ENCODE results near the gene SLC9A5.

Gene SLC9A5

DNA sequence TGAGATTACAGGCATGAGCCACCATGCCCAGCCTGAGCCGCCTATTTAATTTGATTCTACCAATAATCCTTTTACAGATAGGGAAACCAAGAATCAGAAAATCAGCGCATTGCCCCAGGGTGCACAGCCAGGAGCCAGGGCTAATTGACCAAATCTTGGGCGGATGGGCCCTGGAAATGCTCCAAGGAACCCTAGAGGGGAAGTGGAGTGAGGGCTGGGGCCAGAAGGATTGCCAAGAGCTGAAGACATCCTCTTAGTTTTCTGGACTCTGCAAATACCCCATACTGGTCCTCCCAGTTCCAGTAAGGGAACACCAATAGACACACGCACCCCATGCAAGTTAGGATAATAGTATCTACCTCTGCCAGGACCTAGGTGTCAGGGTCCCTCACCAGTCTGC lies 5.3 kb upstream of the SLC9A5 start:
- H3K36me3 ChIP-seq (ENCODE audit: control insufficient read depth, insufficient read depth, low read length) = peaks cover 15% of the 10 kb centered on the region
- H3K27me3 ChIP-seq (ENCODE audit: control insufficient read depth, insufficient read depth, low read length) = peaks cover 7% of the 10 kb centered on the region
- H3K4me3 ChIP-seq (ENCODE audit: low read depth, low read length) = no peak overlapping the region
- no peaks in the 10 kb centered on the region for H3K9me3 ChIP-seq (ENCODE audit: control insufficient read depth, insufficient read depth, low read depth, low read length)
- no peak overlapping the region for H3K9ac ChIP-seq (ENCODE audit: low read length)
- no peak overlapping the region for H3K27ac ChIP-seq (ENCODE audit: low read depth, low read length)
- peaks cover 49% of the 10 kb centered on the region for H3K4me1 ChIP-seq (ENCODE audit: control insufficient read depth, insufficient read depth, low read length)

DNA sequence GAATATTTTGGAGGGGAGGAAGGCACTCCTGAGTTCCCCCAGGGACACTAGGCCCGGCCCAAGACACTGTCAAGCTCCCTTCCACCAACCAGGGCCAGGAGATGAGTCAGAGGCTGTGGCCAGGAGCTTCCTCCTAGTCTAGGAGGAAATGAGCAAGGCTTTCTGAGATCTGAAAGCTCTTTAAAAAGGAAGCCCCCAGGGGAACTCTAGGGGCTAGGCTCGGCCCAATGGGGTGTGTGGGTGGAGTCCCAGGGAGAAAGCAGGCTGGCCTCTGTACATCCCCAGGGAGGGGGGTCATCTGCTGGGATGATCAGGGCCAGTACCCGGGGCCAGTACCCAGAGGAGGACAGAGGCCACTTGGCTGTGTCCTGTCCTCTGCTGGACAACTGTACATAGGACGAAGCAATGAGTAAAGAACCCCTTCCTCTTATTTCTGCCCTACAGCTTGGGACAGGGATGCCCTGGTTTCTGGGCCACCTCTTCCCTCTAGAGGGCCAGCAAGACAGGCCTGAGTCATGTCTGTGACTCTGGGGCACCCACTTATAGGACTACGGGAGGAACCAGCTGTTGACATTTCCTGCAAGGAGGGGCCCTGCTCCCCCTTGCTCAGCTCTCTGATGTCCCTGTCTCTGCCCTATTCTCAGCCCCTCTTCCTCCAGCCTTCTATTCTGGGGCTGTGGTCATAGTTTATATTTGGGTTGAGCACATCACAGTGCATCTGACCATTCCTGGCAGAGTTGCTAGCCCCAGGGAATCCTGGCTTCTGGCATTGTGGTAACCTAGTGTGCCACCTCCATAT lies 4.2 kb upstream of the SLC9A5 start:
- no peak overlapping the region; the same call in 1 of the 2 replicates for H3K4me3 ChIP-seq (ENCODE audit: low read depth, low read length)
- peaks cover 53% of the 10 kb centered on the region for H3K4me1 ChIP-seq (ENCODE audit: control insufficient read depth, insufficient read depth, low read length)
- peaks cover 4% of the 10 kb centered on the region for H3K36me3 ChIP-seq (ENCODE audit: control insufficient read depth, insufficient read depth, low read length)
- H3K9ac ChIP-seq (ENCODE audit: low read length) = no peak overlapping the region
- no peaks in the 10 kb centered on the region for H3K9me3 ChIP-seq (ENCODE audit: control insufficient read depth, insufficient read depth, low read depth, low read length)
- H3K27ac ChIP-seq (ENCODE audit: low read depth, low read length) = peak overlapping the region; percentile 37; the same call in 1 of the 2 replicates
- H3K27me3 ChIP-seq (ENCODE audit: control insufficient read depth, insufficient read depth, low read length) = peaks cover 18% of the 10 kb centered on the region

DNA sequence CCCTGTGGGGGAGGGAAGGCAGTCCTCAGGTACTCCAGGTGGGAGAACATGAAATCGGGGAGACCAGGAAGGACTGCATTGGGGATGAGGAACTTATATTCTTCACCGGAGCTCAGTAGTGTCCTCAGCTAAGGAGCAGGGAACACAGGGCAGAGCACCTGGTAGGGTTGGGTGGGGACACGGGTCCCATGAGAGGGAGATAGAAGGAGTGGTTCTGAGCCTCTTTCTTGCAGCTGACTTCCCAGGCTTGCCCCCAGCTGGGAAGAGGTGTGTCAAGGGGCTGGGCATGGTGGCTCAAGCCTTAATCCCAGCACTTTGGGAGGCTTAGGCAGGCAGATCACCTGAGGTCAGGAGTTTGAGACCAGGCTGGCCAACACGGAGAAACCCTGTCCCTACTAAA lies 3.6 kb upstream of the SLC9A5 start:
- Histone ChIP-seq H3K27me3 (ENCODE audit: control insufficient read depth, insufficient read depth, low read length) (peaks cover 24% of the 10 kb centered on the region), H3K9ac (ENCODE audit: low read length) (no peak overlapping the region), H3K27ac (ENCODE audit: low read depth, low read length) (no peak overlapping the region), H3K4me1 (ENCODE audit: control insufficient read depth, insufficient read depth, low read length) (peaks cover 58% of the 10 kb centered on the region), H3K36me3 (ENCODE audit: control insufficient read depth, insufficient read depth, low read length) (no peaks in the 10 kb centered on the region), H3K9me3 (ENCODE audit: control insufficient read depth, insufficient read depth, low read depth, low read length) (no peaks in the 10 kb centered on the region), H3K4me3 (ENCODE audit: low read depth, low read length) (peak overlapping the region; percentile 89; the same call in 1 of the 2 replicates)

DNA sequence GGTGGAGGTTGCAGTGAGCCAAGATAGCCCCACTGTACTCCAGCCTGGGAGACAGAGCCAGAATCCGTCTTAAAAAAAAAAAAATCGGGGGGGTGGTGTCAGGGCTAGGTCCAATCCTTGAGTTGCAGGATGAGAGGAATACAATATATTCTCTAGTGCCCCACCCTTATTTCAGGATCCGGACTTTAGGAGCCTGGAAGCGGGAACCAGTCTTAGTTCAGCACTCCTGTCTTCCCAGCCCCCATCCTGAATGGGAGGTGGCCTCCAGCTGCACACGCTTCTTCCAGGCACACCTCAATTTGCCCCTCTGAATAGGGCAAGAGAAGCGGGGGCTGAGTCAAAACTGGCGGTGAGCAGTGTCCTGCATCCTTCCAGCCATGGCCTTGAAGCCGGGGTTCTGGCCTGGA lies 3.1 kb upstream of the SLC9A5 start:
- Histone ChIP-seq H3K9me3 (ENCODE audit: control insufficient read depth, insufficient read depth, low read depth, low read length) (no peaks in the 10 kb centered on the region), H3K27me3 (ENCODE audit: control insufficient read depth, insufficient read depth, low read length) (peaks cover 29% of the 10 kb centered on the region), H3K9ac (ENCODE audit: low read length) (peak overlapping the region; percentile 71), H3K36me3 (ENCODE audit: control insufficient read depth, insufficient read depth, low read length) (no peaks in the 10 kb centered on the region), H3K4me1 (ENCODE audit: control insufficient read depth, insufficient read depth, low read length) (peaks cover 54% of the 10 kb centered on the region), H3K4me3 (ENCODE audit: low read depth, low read length) (peak overlapping the region; percentile 89), H3K27ac (ENCODE audit: low read depth, low read length) (peak overlapping the region; percentile 90)

DNA sequence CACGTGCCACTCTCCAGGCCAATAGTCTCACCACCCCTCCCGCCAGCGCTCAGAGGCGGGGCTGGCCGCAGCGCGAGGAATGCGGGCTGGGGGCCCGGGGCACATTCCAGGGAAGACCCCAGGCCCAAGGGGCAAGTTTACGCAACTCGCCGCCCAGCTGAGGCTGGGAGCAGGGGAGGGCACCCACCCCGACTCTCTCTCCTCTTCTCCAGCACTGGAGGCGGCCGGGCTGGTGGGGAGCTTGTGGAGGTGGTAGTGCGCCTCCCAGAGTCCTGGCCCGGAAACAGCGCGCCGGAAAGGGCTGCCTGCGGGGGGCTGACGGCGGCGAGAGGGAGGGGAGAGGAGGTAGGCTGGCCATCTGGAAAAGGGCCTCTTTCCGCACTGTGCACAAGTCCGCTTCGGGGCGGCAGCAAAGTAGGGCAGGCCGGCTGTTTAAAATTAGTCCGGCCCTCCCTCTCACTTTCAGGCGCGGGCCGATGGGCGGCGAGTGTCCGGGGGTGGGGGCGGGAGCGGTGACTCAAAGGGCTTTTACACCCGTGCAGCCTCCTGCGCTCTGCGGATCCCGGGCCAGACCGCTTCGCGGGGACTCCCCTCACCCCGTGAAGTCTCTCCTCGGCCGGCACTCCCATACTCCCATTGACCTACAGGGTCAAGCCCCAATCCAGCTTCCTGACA lies 2.6 kb upstream of the SLC9A5 start:
- Histone ChIP-seq H3K27me3 (ENCODE audit: control insufficient read depth, insufficient read depth, low read length) (peaks cover 32% of the 10 kb centered on the region), H3K9ac (ENCODE audit: low read length) (peak overlapping the region; percentile 71), H3K9me3 (ENCODE audit: control insufficient read depth, insufficient read depth, low read depth, low read length) (no peaks in the 10 kb centered on the region), H3K4me3 (ENCODE audit: low read depth, low read length) (peak overlapping the region; percentile 89), H3K4me1 (ENCODE audit: control insufficient read depth, insufficient read depth, low read length) (peaks cover 50% of the 10 kb centered on the region), H3K36me3 (ENCODE audit: control insufficient read depth, insufficient read depth, low read length) (no peaks in the 10 kb centered on the region), H3K27ac (ENCODE audit: low read depth, low read length) (peak overlapping the region; percentile 90)

DNA sequence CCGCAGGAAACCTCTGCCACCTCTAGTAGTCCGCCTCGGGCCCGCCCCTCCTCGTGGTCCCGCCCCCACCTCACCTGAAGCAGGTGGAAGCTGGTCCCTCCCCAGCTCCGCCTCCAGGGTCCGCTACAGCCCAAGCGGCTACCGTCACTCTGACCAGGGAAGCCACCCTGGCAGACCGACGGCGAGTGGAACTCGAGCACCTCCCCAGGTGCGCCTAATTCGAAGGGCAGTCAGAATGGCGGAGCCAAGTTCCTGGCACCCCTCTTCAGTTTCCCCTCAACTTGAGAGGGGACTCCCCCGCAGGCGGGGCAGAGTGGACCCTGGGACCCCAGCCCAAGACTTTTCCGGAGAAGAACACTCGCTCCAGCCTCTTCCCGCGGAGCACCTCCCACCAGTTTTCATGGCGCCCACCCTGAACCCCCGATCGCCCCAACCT lies 2.0 kb upstream of the SLC9A5 start:
- Histone ChIP-seq H3K27ac (ENCODE audit: low read depth, low read length) (peak overlapping the region; percentile 90; the same call in 1 of the 2 replicates), H3K9ac (ENCODE audit: low read length) (peak overlapping the region; percentile 78), H3K4me1 (ENCODE audit: control insufficient read depth, insufficient read depth, low read length) (peaks cover 44% of the 10 kb centered on the region), H3K4me3 (ENCODE audit: low read depth, low read length) (peak overlapping the region; percentile 89), H3K27me3 (ENCODE audit: control insufficient read depth, insufficient read depth, low read length) (peaks cover 32% of the 10 kb centered on the region), H3K36me3 (ENCODE audit: control insufficient read depth, insufficient read depth, low read length) (no peaks in the 10 kb centered on the region), H3K9me3 (ENCODE audit: control insufficient read depth, insufficient read depth, low read depth, low read length) (no peaks in the 10 kb centered on the region)

DNA sequence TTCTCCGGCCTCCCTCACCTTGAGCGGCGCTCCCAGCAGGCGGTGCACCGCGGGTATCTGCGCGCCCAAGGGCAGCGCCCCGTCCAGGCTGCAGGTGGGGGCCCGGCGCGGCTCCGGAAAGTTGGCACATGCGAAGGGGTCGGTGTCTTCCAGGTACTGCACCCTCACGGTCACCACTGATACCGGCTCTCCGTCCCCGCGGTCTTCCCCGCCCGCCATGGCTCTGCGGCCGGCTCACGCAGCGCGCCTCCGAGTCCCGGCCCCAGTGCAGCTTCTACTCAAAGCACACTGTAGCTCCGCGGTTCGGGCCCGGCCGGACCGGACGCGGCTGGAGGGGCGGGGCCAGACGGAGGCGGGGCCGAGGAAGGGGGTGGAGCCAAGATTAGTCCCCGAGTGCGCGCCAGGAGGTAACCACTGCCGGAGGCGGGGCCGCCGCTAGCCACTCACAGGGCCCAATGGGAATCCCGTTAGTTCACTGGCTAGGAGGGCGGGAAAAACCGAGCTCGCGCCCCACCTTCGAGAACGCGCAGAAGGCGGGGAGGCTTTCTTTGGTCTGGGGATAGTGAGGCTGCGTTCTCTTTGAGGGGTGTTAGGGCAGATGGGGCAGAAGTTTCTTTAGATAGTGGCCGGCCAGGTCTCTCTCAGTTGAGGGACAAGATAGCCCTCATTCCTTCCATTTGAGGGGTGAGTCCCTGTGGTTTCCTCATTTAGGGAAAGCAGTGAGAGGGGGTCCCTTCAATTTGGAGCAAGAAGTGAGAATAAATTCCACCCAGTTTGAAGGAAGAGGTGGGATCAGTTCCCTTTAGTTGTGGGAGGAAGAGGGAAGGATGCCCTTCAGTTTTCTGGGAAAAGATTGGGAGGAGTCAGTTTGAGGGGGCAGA lies 1.3 kb upstream of the SLC9A5 start, which contains the start of gene FHOD1:
Gene FHOD1, minus strand, starts transcription at position 290 of the 881 bp plus-strand sequence. Its CDS starts 71 bp downstream, at position 219.
- Histone ChIP-seq H3K4me3 (ENCODE audit: low read depth, low read length) (peak within 1 kb of the TSS; percentile 89), H3K27me3 (ENCODE audit: control insufficient read depth, insufficient read depth, low read length) (peaks cover 32% of the 10 kb centered on the region), H3K4me1 (ENCODE audit: control insufficient read depth, insufficient read depth, low read length) (peaks cover 39% of the 10 kb centered on the region), H3K27ac (ENCODE audit: low read depth, low read length) (peak within 1 kb of the TSS; percentile 90), H3K9me3 (ENCODE audit: control insufficient read depth, insufficient read depth, low read depth, low read length) (no peaks in the 10 kb centered on the region), H3K9ac (ENCODE audit: low read length) (peak within 1 kb of the TSS; percentile 78), H3K36me3 (ENCODE audit: control insufficient read depth, insufficient read depth, low read length) (no peaks in the 10 kb centered on the region)

DNA sequence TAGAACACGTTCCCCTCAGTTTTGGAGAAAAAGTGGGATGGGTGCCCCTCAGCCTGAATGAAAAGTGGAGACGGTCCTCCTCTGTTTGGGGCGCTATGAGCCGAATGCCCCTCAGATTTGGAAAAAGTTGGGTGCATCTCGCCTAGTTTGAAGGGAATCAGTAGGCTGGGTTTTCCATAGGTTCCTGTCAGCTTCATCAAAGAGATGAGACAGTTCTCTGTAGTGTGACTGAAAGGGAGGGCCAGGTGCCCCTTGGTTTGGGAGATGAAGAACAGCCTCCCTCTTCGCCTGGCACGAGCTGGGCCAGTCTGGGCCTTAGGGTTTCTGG lies 742 bp upstream of the SLC9A5 start:
- H3K27me3 ChIP-seq (ENCODE audit: control insufficient read depth, insufficient read depth, low read length) = peaks cover 32% of the 10 kb centered on the region
- no peak overlapping the region for H3K27ac ChIP-seq (ENCODE audit: low read depth, low read length)
- peak overlapping the region; percentile 65 for H3K4me3 ChIP-seq (ENCODE audit: low read depth, low read length)
- H3K9ac ChIP-seq (ENCODE audit: low read length) = peak overlapping the region; percentile 0
- H3K36me3 ChIP-seq (ENCODE audit: control insufficient read depth, insufficient read depth, low read length) = no peaks in the 10 kb centered on the region
- H3K4me1 ChIP-seq (ENCODE audit: control insufficient read depth, insufficient read depth, low read length) = peaks cover 38% of the 10 kb centered on the region
- H3K9me3 ChIP-seq (ENCODE audit: control insufficient read depth, insufficient read depth, low read depth, low read length) = no peaks in the 10 kb centered on the region

DNA sequence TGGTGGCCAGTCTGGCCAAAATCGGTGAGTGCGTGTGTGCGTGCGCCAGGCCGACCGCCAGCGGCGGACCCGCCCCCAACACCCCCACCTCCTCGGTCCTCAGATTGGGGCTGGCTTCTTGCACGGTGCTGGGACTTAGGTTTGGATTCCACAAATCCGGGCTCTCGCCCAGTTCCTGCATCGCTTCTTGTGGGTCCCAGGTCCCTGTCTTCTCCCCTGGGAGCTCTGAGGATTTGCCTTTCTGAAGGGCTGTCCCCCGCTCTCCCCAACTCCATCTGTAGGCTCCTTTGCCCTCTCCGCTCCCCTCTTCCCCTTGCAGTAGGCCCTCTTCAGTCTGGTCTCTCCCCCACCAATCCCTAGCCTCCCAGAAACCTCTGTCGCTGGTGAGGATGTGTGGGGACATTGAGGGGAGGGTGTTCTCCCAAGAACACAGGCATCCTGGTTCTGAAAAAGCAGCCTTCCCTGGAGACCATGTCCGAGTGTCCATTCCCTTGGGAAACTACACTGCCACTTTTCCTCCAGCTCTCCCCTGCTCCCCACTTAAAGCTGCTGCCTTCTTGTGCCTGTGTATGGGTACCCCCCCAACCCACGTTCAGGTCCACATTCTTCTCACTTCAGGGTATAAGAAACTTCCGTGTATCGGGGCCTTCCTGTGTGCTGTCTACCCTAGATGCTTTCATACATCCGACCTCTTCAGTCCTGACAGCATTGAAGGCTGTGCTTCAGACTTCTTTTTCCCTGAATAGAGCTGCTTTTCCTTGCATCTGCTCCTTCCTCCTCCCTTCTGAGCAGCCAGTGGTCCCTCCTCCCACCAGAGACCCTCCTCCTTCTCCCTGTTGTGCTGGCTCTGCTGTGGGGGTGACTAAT lies 632 bp downstream of the SLC9A5 start:
- peak overlapping the region; percentile 59 for H3K9ac ChIP-seq (ENCODE audit: low read length)
- H3K27ac ChIP-seq (ENCODE audit: low read depth, low read length) = no peak overlapping the region
- H3K27me3 ChIP-seq (ENCODE audit: control insufficient read depth, insufficient read depth, low read length) = peaks cover 32% of the 10 kb centered on the region
- H3K9me3 ChIP-seq (ENCODE audit: control insufficient read depth, insufficient read depth, low read depth, low read length) = no peaks in the 10 kb centered on the region
- H3K4me3 ChIP-seq (ENCODE audit: low read depth, low read length) = peak overlapping the region; percentile 65
- peaks cover 31% of the 10 kb centered on the region for H3K4me1 ChIP-seq (ENCODE audit: control insufficient read depth, insufficient read depth, low read length)
- H3K36me3 ChIP-seq (ENCODE audit: control insufficient read depth, insufficient read depth, low read length) = no peaks in the 10 kb centered on the region

DNA sequence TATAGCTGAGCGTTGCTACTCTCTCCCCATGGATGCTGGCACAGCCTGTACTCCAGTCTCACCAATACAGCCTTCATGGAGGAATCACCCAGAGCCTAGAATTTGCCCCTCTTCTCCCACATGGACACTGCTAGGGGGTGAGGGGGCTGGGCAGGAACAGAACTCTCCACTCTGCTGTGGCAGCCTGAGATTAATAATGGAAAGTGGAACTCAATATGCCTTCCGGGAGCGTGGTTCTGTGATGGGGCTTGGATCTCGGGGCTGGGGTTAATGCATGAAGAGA lies 1.2 kb downstream of the SLC9A5 start:
- H3K4me3 ChIP-seq (ENCODE audit: low read depth, low read length) = no peak overlapping the region
- peaks cover 32% of the 10 kb centered on the region for H3K27me3 ChIP-seq (ENCODE audit: control insufficient read depth, insufficient read depth, low read length)
- no peak overlapping the region for H3K9ac ChIP-seq (ENCODE audit: low read length)
- 0 out of 2 replicates have a peak, but pooled peaks cover under 1% of the 10 kb centered on the region for H3K36me3 ChIP-seq (ENCODE audit: control insufficient read depth, insufficient read depth, low read length)
- H3K27ac ChIP-seq (ENCODE audit: low read depth, low read length) = no peak overlapping the region
- no peaks in the 10 kb centered on the region for H3K9me3 ChIP-seq (ENCODE audit: control insufficient read depth, insufficient read depth, low read depth, low read length)
- peaks cover 25% of the 10 kb centered on the region for H3K4me1 ChIP-seq (ENCODE audit: control insufficient read depth, insufficient read depth, low read length)
